Sigmoid colon (tissue), 4 donors: ENCODE measurements around the gene NLGN4X.

Source experiments
- EP300 ChIP-seq, 4 donors: sonication (generic); formaldehyde crosslinking; IDR thresholded peaks; one replicate each; pipeline ENCODE4 v1.6.1; 2017; ENCODE audit warnings: antibody characterized with exemption in 4 of 4
- POLR2A ChIP-seq, 2 donors: fragments of 450-650 bp; IDR thresholded peaks; one replicate each; pipeline ENCODE4 v1.6.1; 2016; ENCODE audit warnings: antibody characterized with exemption in 2 of 2, mild to moderate bottlenecking in 2 of 2, moderate library complexity in 2 of 2
- TF ChIP-seq, protein P1 (sequence below), 4 experiments: fragments of 450-650 bp in 3 of 4; fragments of 200-600 bp in 1 of 4; IDR thresholded peaks; one replicate each; pipeline ENCODE4 v1.5.1; 2016 to 2019; ENCODE audit warnings: antibody characterized with exemption in 4 of 4, mild to moderate bottlenecking in 3 of 4, moderate library complexity in 2 of 4

DNA sequence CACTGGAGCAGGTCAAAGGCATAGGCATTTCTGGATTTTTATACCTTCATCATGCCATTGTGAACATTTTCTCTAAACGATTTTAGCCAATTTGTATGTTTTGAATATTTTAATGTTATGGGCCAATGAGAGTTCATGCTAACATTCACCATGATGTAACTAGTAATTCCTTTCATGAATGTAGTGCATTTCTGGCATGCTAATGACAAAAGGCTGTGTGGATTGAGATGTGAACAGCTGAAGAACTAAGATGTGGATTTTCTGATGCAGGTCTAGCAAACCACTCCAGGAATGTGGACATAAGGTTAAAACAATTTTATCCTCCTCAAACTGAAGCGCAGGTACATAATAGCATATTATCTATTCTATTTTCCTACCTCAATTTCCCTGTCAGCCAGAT, 269.4 kb downstream of the NLGN4X start:
- TF ChIP-seq POLR2A (IDR thresholded peaks at IDR 0.05) (no peak), EP300 (IDR thresholded peaks at IDR 0.05) (no peak)
- TF ChIP-seq, protein P1, sequence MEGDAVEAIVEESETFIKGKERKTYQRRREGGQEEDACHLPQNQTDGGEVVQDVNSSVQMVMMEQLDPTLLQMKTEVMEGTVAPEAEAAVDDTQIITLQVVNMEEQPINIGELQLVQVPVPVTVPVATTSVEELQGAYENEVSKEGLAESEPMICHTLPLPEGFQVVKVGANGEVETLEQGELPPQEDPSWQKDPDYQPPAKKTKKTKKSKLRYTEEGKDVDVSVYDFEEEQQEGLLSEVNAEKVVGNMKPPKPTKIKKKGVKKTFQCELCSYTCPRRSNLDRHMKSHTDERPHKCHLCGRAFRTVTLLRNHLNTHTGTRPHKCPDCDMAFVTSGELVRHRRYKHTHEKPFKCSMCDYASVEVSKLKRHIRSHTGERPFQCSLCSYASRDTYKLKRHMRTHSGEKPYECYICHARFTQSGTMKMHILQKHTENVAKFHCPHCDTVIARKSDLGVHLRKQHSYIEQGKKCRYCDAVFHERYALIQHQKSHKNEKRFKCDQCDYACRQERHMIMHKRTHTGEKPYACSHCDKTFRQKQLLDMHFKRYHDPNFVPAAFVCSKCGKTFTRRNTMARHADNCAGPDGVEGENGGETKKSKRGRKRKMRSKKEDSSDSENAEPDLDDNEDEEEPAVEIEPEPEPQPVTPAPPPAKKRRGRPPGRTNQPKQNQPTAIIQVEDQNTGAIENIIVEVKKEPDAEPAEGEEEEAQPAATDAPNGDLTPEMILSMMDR (IDR thresholded peaks at IDR 0.05): no peak
